Gastroesophageal sphincter (tissue), 4 donors: ENCODE data around the gene OPRPN. TPM values are rescaled to one million over a fixed set of nuclear protein-coding genes. Genes with fewer than 3 reads are reported as not detected.

Experiments used
- ATAC-seq: fragments of 150-250 bp; one replicate; pipeline ENCODE4 v1.9.1; 2016; ENCODE audit warnings: mild to moderate bottlenecking, moderate library complexity
- H3K27ac ChIP-seq, 4 donors: fragments of 200-600 bp; sonication (generic) in 3 of 4; 1 replicate in 3 of 4; 2 replicates in 1 of 4; pipeline ENCODE4 v1.5.1; 2016 to 2019
- H3K27me3 ChIP-seq: fragments of 200-600 bp; sonication (generic); one replicate; pipeline ENCODE4 v1.5.1; 2019
- H3K36me3 ChIP-seq, 2 donors: fragments of 200-600 bp; sonication (generic); one replicate each; pipeline ENCODE4 v1.5.1; 2019; ENCODE audit warnings: control low read depth in 1 of 2
- H3K4me1 ChIP-seq, 3 donors: fragments of 200-600 bp; sonication (generic); 1 replicate in 2 of 3; 2 replicates in 1 of 3; pipeline ENCODE4 v1.5.1; 2016 to 2019; ENCODE audit warnings: control low read depth in 2 of 3
- H3K4me3 ChIP-seq, 2 donors: fragments of 200-600 bp; sonication (generic); one replicate each; pipeline ENCODE4 v1.5.1; 2019; ENCODE audit warnings: mild to moderate bottlenecking in 1 of 2, moderate library complexity in 1 of 2
- H3K9me3 ChIP-seq, 3 donors: fragments of 200-600 bp; sonication (generic); one replicate each; pipeline ENCODE4 v1.5.1; 2017 to 2019; ENCODE audit warnings: control low read depth in 2 of 3
- CTCF ChIP-seq, 4 experiments: fragments of 200-600 bp in 2 of 4; fragments of 450-650 bp in 2 of 4; sonication (generic) in 1 of 4; IDR thresholded peaks; one replicate each; pipeline ENCODE4 v1.5.1; 2017 to 2019; ENCODE audit warnings: antibody characterized with exemption in 4 of 4, mild to moderate bottlenecking in 2 of 4, moderate library complexity in 2 of 4
- EP300 ChIP-seq: sonication (generic); formaldehyde crosslinking; IDR thresholded peaks from one replicate; pipeline ENCODE4 v1.6.1; 2017; ENCODE audit warnings: antibody characterized with exemption, mild to moderate bottlenecking
- POLR2A ChIP-seq, 2 donors: fragments of 450-650 bp; IDR thresholded peaks; one replicate each; pipeline ENCODE4 v1.6.1; 2017; ENCODE audit warnings: antibody characterized with exemption in 2 of 2, mild to moderate bottlenecking in 2 of 2, moderate library complexity in 1 of 2
- POLR2AphosphoS5 ChIP-seq: sonication (generic); formaldehyde crosslinking; IDR thresholded peaks from one replicate; pipeline ENCODE4 v1.6.1; 2017; ENCODE audit warnings: antibody characterized with exemption
- WGBS, 2 donors: methylation state at CpG; one replicate each; pipeline ENCODE4 v1.1.5; 2018; ENCODE audit warnings: low coverage in 1 of 2; 5-methylcytosine and 5-hydroxymethylcytosine counted together
- total RNA-seq, 4 donors: library from RNA; depleted of rRNA; stranded (reverse); fragments of >200 nt; gene quantifications; one replicate each; pipeline ENCODE4 v1.1.0, GENCODE V29; 2016

The OPRPN gene
- not detected for total RNA-seq

GRCh38 chr4:70397580-70397979, at the start of gene OPRPN:
Gene OPRPN (plus strand): TSS chr4:70397940. CDS start chr4:70399286, 1,346 bp downstream.
- H3K36me3 ChIP-seq, result no peaks in the 10 kb centered on the region
- no peak within 1 kb of the TSS for H3K27ac ChIP-seq
- no peaks in the 10 kb centered on the region for H3K9me3 ChIP-seq
- no peaks in the 10 kb centered on the region for H3K4me1 ChIP-seq
- no peak within 1 kb of the TSS for H3K4me3 ChIP-seq
- TF ChIP-seq EP300 (no peak), POLR2A (IDR thresholded peaks at IDR 0.05) (no peak), POLR2AphosphoS5 (no peak), CTCF (IDR thresholded peaks at IDR 0.05) (no peak)
- ATAC-seq, result no peak
- H3K27me3 ChIP-seq, result no peaks in the 10 kb centered on the region

- Histone ChIP-seq H3K27me3 (no peaks in the 10 kb centered on the region), H3K36me3 (no peaks in the 10 kb centered on the region), H3K9me3 (no peaks in the 10 kb centered on the region), H3K27ac (no peak overlapping the region), H3K4me3 (no peak overlapping the region), H3K4me1 (no peaks in the 10 kb centered on the region)
- no peak for ATAC-seq
- TF ChIP-seq EP300, result no peak
- TF ChIP-seq POLR2A (IDR thresholded peaks at IDR 0.05), result no peak
- no peak for TF ChIP-seq POLR2AphosphoS5
- no peak for TF ChIP-seq CTCF (IDR thresholded peaks at IDR 0.05)
- 15 to 17% methylated on average over 1 of the region's 1 CpG for WGBS, 2 donors
Observed at GRCh38 chr4:70356185-70356584, 41.6 kb upstream of the OPRPN start.

GRCh38 chr4:70359115-70359661, 38.6 kb upstream of the OPRPN start:
- Histone ChIP-seq H3K27me3 (no peaks in the 10 kb centered on the region), H3K36me3 (no peaks in the 10 kb centered on the region), H3K27ac (no peak overlapping the region), H3K9me3 (no peaks in the 10 kb centered on the region), H3K4me3 (no peak overlapping the region), H3K4me1 (no peaks in the 10 kb centered on the region)
- ATAC-seq, result no peak
- TF ChIP-seq CTCF (IDR thresholded peaks at IDR 0.05), result no peak
- no peak for TF ChIP-seq EP300
- TF ChIP-seq POLR2AphosphoS5, result no peak
- no peak for TF ChIP-seq POLR2A (IDR thresholded peaks at IDR 0.05)
- WGBS, 2 donors, result 33 to 52% methylated on average over 2 to 3 of the region's 3 CpGs

- Histone ChIP-seq H3K27ac (no peak within 1 kb of the TSS), H3K4me1 (no peaks in the 10 kb centered on the region), H3K4me3 (no peak within 1 kb of the TSS), H3K9me3 (no peaks in the 10 kb centered on the region), H3K36me3 (no peaks in the 10 kb centered on the region), H3K27me3 (no peaks in the 10 kb centered on the region)
- 77 to 85% methylated on average over 3 of the region's 3 CpGs for WGBS, 2 donors
- TF ChIP-seq POLR2A (IDR thresholded peaks at IDR 0.05) (no peak), CTCF (IDR thresholded peaks at IDR 0.05) (no peak), EP300 (no peak), POLR2AphosphoS5 (no peak)
- no peak for ATAC-seq
Observed at GRCh38 chr4:70360460-70360859, 37.3 kb upstream of the OPRPN start, which contains the start of gene SMR3A. Gene SMR3A (plus strand): TSS chr4:70360760. CDS start chr4:70362116, 1,356 bp downstream.

- Histone ChIP-seq H3K27ac (no peak overlapping the region), H3K9me3 (no peaks in the 10 kb centered on the region), H3K36me3 (no peaks in the 10 kb centered on the region), H3K27me3 (no peaks in the 10 kb centered on the region), H3K4me1 (no peaks in the 10 kb centered on the region), H3K4me3 (no peak overlapping the region)
- no peak for ATAC-seq
- 86 to 88% methylated on average over 5 of the region's 5 CpGs for WGBS, 2 donors
- TF ChIP-seq CTCF (IDR thresholded peaks at IDR 0.05) (no peak), POLR2AphosphoS5 (no peak), EP300 (no peak), POLR2A (IDR thresholded peaks at IDR 0.05) (no peak)
Observed at GRCh38 chr4:70364002-70364401, 33.7 kb upstream of the OPRPN start.
